ENCODE measurements around the gene PITX3. TPM values are rescaled to one million over a fixed set of nuclear protein-coding genes. Genes with fewer than 3 reads are reported as not detected.

The PITX3 gene
- total RNA-seq, 1 donor from 2014 or later: 1.7 TPM

- H3K4me3 ChIP-seq (ENCODE audit: insufficient read depth, low read depth, low read length): peak overlapping the region; percentile 58
- no peak for FAIRE-seq
- Mint-ChIP-seq H3K9me3 (ENCODE audit: unreplicated experiment) (no peaks in the 10 kb centered on the region), H3K4me3 (ENCODE audit: unreplicated experiment) (peak overlapping the region; percentile 85), H3K4me1 (ENCODE audit: low read depth, unreplicated experiment) (peaks cover 7% of the 10 kb centered on the region), H3K27ac (ENCODE audit: unreplicated experiment) (no peak overlapping the region), H3K27me3 (ENCODE audit: low read depth, unreplicated experiment) (peaks cover 42% of the 10 kb centered on the region), H3K36me3 (ENCODE audit: low read depth, unreplicated experiment) (no peaks in the 10 kb centered on the region)
- H3K9ac ChIP-seq (ENCODE audit: low read length): peak overlapping the region; percentile 41
- no peak overlapping the region for H3K27ac ChIP-seq (ENCODE audit: low read depth, low read length)
- no peaks in the 10 kb centered on the region for H3K9me3 ChIP-seq (ENCODE audit: insufficient read depth, low read depth, low read length)
- TF ChIP-seq EZH2 (IDR thresholded peaks at IDR 0.05; ENCODE audit: insufficient read depth, low read length) (peak; percentile 59), CTCF (IDR thresholded peaks at IDR 0.05; ENCODE audit: insufficient read depth, low read depth, low read length) (no peak)
- H4K20me1 ChIP-seq (ENCODE audit: insufficient read depth, low read length): peaks cover 5% of the 10 kb centered on the region
- peak overlapping the region; percentile 81 for H2AFZ ChIP-seq (ENCODE audit: low read depth, low read length)
- H3K36me3 ChIP-seq (ENCODE audit: insufficient read depth, low read length): no peaks in the 10 kb centered on the region
- no peak for DNase-seq (ENCODE audit: low read depth)
- H3K27me3 ChIP-seq (ENCODE audit: insufficient read depth, low read length): peaks cover 26% of the 10 kb centered on the region
- H3K4me1 ChIP-seq (ENCODE audit: insufficient read depth, low read length): peaks cover 19% of the 10 kb centered on the region
- H3K79me2 ChIP-seq (ENCODE audit: insufficient read depth, low read length): peaks cover 7% of the 10 kb centered on the region
- H3K4me2 ChIP-seq (ENCODE audit: low read length): peak overlapping the region; percentile 94
These were observed 274 bp downstream of the PITX3 start for GRCh38 chr10:102241032-102241443.

DNA sequence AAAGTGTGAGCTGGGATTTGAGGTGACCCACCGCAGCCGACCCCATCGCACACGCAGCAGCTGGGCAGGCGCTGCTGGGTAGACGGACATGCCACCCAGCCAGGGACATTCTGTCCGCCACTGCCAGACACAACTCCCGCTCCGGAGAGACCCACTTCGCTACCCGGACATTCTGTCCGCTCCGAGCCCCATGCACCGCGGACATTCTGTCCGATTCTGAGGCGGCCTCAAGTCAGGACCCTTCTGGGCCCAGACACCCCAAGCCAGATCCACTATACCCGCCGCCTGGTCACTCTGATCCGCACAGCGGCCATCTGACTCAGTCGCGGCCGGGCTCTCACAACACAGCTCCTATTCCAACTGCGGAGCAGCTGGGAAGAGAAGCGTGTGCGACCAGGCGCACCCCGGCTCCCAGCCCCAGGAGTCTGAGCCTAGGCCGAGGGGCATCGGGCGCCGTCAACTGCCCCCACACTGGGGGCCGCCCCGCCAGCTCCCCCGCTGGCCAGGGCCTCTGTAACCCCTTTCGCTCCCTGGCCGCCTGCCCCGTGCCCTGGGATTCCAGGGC is 763 bp downstream of the PITX3 start:
- H3K4me3 Mint-ChIP-seq (ENCODE audit: unreplicated experiment): peak overlapping the region; percentile 85
- FAIRE-seq: no peak
- H3K27ac ChIP-seq (ENCODE audit: low read depth, low read length): no peak overlapping the region
- H2AFZ ChIP-seq (ENCODE audit: low read depth, low read length): peak overlapping the region; percentile 81
- no peak for DNase-seq (ENCODE audit: low read depth)
- no peaks in the 10 kb centered on the region for H3K9me3 ChIP-seq (ENCODE audit: insufficient read depth, low read depth, low read length)
- peaks cover 26% of the 10 kb centered on the region for H3K27me3 ChIP-seq (ENCODE audit: insufficient read depth, low read length)
- TF ChIP-seq EZH2 (IDR thresholded peaks at IDR 0.05; ENCODE audit: insufficient read depth, low read length): peak; percentile 71
- no peak for TF ChIP-seq CTCF (IDR thresholded peaks at IDR 0.05; ENCODE audit: insufficient read depth, low read depth, low read length)
- peak overlapping the region; percentile 41 for H3K9ac ChIP-seq (ENCODE audit: low read length)
- peaks cover 10% of the 10 kb centered on the region for H3K4me1 Mint-ChIP-seq (ENCODE audit: low read depth, unreplicated experiment)
- H3K36me3 Mint-ChIP-seq (ENCODE audit: low read depth, unreplicated experiment): no peaks in the 10 kb centered on the region
- H3K4me1 ChIP-seq (ENCODE audit: insufficient read depth, low read length): peaks cover 22% of the 10 kb centered on the region
- no peaks in the 10 kb centered on the region for H3K36me3 ChIP-seq (ENCODE audit: insufficient read depth, low read length)
- peaks cover 47% of the 10 kb centered on the region for H3K27me3 Mint-ChIP-seq (ENCODE audit: low read depth, unreplicated experiment)
- H3K4me3 ChIP-seq (ENCODE audit: insufficient read depth, low read depth, low read length): peak overlapping the region; percentile 58
- no peaks in the 10 kb centered on the region for H3K9me3 Mint-ChIP-seq (ENCODE audit: unreplicated experiment)
- peaks cover under 1% of the 10 kb centered on the region for H4K20me1 ChIP-seq (ENCODE audit: insufficient read depth, low read length)
- peak overlapping the region; percentile 94 for H3K4me2 ChIP-seq (ENCODE audit: low read length)
- H3K27ac Mint-ChIP-seq (ENCODE audit: unreplicated experiment): peak overlapping the region; percentile 56
- peaks cover 2% of the 10 kb centered on the region for H3K79me2 ChIP-seq (ENCODE audit: insufficient read depth, low read length)

GRCh38 chr10:102237711-102238252 is 3.5 kb downstream of the PITX3 start:
- Histone ChIP-seq H3K27ac (ENCODE audit: low read depth, low read length) (no peak overlapping the region), H3K9ac (ENCODE audit: low read length) (no peak overlapping the region), H3K4me3 (ENCODE audit: insufficient read depth, low read depth, low read length) (no peak overlapping the region), H3K27me3 (ENCODE audit: insufficient read depth, low read length) (peaks cover 26% of the 10 kb centered on the region), H3K9me3 (ENCODE audit: insufficient read depth, low read depth, low read length) (no peaks in the 10 kb centered on the region), H3K4me2 (ENCODE audit: low read length) (no peak overlapping the region), H2AFZ (ENCODE audit: low read depth, low read length) (no peak overlapping the region), H3K36me3 (ENCODE audit: insufficient read depth, low read length) (no peaks in the 10 kb centered on the region), H3K4me1 (ENCODE audit: insufficient read depth, low read length) (peaks cover 21% of the 10 kb centered on the region), H4K20me1 (ENCODE audit: insufficient read depth, low read length) (no peaks in the 10 kb centered on the region), H3K79me2 (ENCODE audit: insufficient read depth, low read length) (no peaks in the 10 kb centered on the region)
- TF ChIP-seq EZH2 (IDR thresholded peaks at IDR 0.05; ENCODE audit: insufficient read depth, low read length) (no peak), CTCF (IDR thresholded peaks at IDR 0.05; ENCODE audit: insufficient read depth, low read depth, low read length) (no peak)
- H3K36me3 Mint-ChIP-seq (ENCODE audit: low read depth, unreplicated experiment): no peaks in the 10 kb centered on the region
- DNase-seq (ENCODE audit: low read depth) (no peak), FAIRE-seq (no peak)
- H3K9me3 Mint-ChIP-seq (ENCODE audit: unreplicated experiment): no peaks in the 10 kb centered on the region
- H3K4me3 Mint-ChIP-seq (ENCODE audit: unreplicated experiment): no peak overlapping the region
- H3K27ac Mint-ChIP-seq (ENCODE audit: unreplicated experiment): no peak overlapping the region
- peaks cover 15% of the 10 kb centered on the region for H3K4me1 Mint-ChIP-seq (ENCODE audit: low read depth, unreplicated experiment)
- H3K27me3 Mint-ChIP-seq (ENCODE audit: low read depth, unreplicated experiment): peaks cover 55% of the 10 kb centered on the region
